ENCODE data around the gene MSTN.

DNA sequence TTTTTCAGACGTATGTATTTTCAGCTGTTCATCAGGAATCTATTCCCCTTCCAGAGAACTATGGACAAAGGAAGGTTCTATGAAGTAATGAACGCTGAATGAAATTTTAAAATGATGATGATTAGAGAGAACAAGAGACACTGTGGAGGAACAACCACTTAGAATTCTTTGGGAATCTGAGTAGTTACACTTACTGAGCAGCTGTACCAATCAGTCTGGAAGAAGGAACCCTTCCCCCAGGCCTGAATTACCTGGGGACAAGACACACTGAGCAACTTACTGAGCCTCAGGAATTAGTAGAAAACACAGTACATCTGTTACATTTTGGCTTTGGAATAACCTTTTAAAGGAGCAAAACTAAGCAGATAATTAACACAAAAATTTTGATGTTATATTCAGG, 1.9 kb downstream of the MSTN start:
- TF ChIP-seq, protein P1, sequence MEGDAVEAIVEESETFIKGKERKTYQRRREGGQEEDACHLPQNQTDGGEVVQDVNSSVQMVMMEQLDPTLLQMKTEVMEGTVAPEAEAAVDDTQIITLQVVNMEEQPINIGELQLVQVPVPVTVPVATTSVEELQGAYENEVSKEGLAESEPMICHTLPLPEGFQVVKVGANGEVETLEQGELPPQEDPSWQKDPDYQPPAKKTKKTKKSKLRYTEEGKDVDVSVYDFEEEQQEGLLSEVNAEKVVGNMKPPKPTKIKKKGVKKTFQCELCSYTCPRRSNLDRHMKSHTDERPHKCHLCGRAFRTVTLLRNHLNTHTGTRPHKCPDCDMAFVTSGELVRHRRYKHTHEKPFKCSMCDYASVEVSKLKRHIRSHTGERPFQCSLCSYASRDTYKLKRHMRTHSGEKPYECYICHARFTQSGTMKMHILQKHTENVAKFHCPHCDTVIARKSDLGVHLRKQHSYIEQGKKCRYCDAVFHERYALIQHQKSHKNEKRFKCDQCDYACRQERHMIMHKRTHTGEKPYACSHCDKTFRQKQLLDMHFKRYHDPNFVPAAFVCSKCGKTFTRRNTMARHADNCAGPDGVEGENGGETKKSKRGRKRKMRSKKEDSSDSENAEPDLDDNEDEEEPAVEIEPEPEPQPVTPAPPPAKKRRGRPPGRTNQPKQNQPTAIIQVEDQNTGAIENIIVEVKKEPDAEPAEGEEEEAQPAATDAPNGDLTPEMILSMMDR (IDR thresholded peaks at IDR 0.05): no peak
- TF ChIP-seq POLR2A (IDR thresholded peaks at IDR 0.05): no peak

Measured in adrenal gland (tissue), 5 donors.